ENCODE measurements around the gene SHANK3.

Gene SHANK3

GRCh38 chr22:50712341-50713007 lies 39.9 kb downstream of the SHANK3 start:
- Histone ChIP-seq H4K20me1 (ENCODE audit: insufficient read depth) (no peaks in the 10 kb centered on the region), H3K4me1 (ENCODE audit: low read depth, poor library complexity, severe bottlenecking) (no peaks in the 10 kb centered on the region), H2AFZ (ENCODE audit: low read depth) (no peak overlapping the region), H3K4me2 (no peak overlapping the region), H3K27me3 (ENCODE audit: insufficient read depth, low read depth) (peaks cover 3% of the 10 kb centered on the region; the same call in 1 of the 2 replicates), H3K36me3 (ENCODE audit: insufficient read depth) (no peaks in the 10 kb centered on the region), H3K4me3 (IDR thresholded peaks at IDR 0.05; ENCODE audit: insufficient read depth, low read depth, low read length) (no peak overlapping the region), H3K27ac (no peak overlapping the region), H3K9ac (no peak overlapping the region), H3K79me2 (ENCODE audit: insufficient read depth, low read depth) (no peaks in the 10 kb centered on the region)
- no peak for TF ChIP-seq CTCF (conservative IDR thresholded peaks at IDR 0.05; ENCODE audit: low read depth, low read length)

GRCh38 chr22:50713008-50713385 lies 40.4 kb downstream of the SHANK3 start:
- Histone ChIP-seq H3K79me2 (ENCODE audit: insufficient read depth, low read depth) (no peaks in the 10 kb centered on the region), H3K4me1 (ENCODE audit: low read depth, poor library complexity, severe bottlenecking) (no peaks in the 10 kb centered on the region), H2AFZ (ENCODE audit: low read depth) (no peak overlapping the region), H3K36me3 (ENCODE audit: insufficient read depth) (no peaks in the 10 kb centered on the region), H3K9ac (no peak overlapping the region), H3K4me3 (IDR thresholded peaks at IDR 0.05; ENCODE audit: insufficient read depth, low read depth, low read length) (no peak overlapping the region), H4K20me1 (ENCODE audit: insufficient read depth) (no peaks in the 10 kb centered on the region), H3K27ac (no peak overlapping the region), H3K27me3 (ENCODE audit: insufficient read depth, low read depth) (peaks cover 3% of the 10 kb centered on the region; the same call in 1 of the 2 replicates), H3K4me2 (no peak overlapping the region)
- no peak for TF ChIP-seq CTCF (conservative IDR thresholded peaks at IDR 0.05; ENCODE audit: low read depth, low read length)

DNA sequence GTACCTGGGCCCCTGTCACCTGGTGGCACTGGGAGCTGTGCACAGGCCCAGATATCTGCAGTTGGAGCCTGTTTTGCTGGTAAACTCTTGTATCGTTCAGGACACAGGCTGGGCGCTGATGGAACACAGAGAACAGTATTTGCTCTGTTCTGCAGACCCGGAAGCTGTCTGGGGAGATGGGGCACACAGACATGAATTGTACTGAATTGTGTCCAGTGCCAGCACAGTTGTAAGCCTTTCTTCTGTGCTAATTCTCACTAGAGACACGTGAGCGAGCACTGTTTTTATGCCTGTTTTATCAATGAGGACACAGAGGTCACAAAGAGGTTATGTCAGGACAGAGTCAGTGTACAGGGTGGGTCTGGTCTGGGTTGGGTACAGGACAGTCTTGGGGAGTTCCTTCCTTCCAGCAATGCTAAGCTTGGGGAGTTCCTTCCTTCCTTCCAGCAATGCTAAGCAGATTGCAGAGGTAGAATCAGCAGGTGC lies 41.0 kb downstream of the SHANK3 start:
- H3K27ac ChIP-seq, result no peak overlapping the region
- H3K27me3 ChIP-seq (ENCODE audit: insufficient read depth, low read depth), result peaks cover 3% of the 10 kb centered on the region; the same call in 1 of the 2 replicates
- no peak overlapping the region for H3K9ac ChIP-seq
- no peak for TF ChIP-seq CTCF (conservative IDR thresholded peaks at IDR 0.05; ENCODE audit: low read depth, low read length)
- no peaks in the 10 kb centered on the region for H4K20me1 ChIP-seq (ENCODE audit: insufficient read depth)
- no peaks in the 10 kb centered on the region for H3K36me3 ChIP-seq (ENCODE audit: insufficient read depth)
- H3K4me1 ChIP-seq (ENCODE audit: low read depth, poor library complexity, severe bottlenecking), result no peaks in the 10 kb centered on the region
- no peaks in the 10 kb centered on the region for H3K79me2 ChIP-seq (ENCODE audit: insufficient read depth, low read depth)
- H2AFZ ChIP-seq (ENCODE audit: low read depth), result no peak overlapping the region
- H3K4me2 ChIP-seq, result no peak overlapping the region
- no peak overlapping the region for H3K4me3 ChIP-seq (IDR thresholded peaks at IDR 0.05; ENCODE audit: insufficient read depth, low read depth, low read length)

- Histone ChIP-seq H3K4me2 (no peak overlapping the region), H3K79me2 (ENCODE audit: insufficient read depth, low read depth) (no peaks in the 10 kb centered on the region), H3K4me3 (IDR thresholded peaks at IDR 0.05; ENCODE audit: insufficient read depth, low read depth, low read length) (no peak overlapping the region), H3K9ac (no peak overlapping the region), H2AFZ (ENCODE audit: low read depth) (no peak overlapping the region), H4K20me1 (ENCODE audit: insufficient read depth) (no peaks in the 10 kb centered on the region), H3K36me3 (ENCODE audit: insufficient read depth) (no peaks in the 10 kb centered on the region), H3K4me1 (ENCODE audit: low read depth, poor library complexity, severe bottlenecking) (no peaks in the 10 kb centered on the region), H3K27ac (no peak overlapping the region), H3K27me3 (ENCODE audit: insufficient read depth, low read depth) (peaks cover 3% of the 10 kb centered on the region; the same call in 1 of the 2 replicates)
- TF ChIP-seq CTCF (conservative IDR thresholded peaks at IDR 0.05; ENCODE audit: low read depth, low read length), result no peak
These were observed 41.5 kb downstream of the SHANK3 start for GRCh38 chr22:50714150-50714549.
